Neutrophil (primary cell): ENCODE results near the gene SRP54.
A peak's percentile ranks its signal among the peaks of the same experiment; 100 is the strongest.
"Not testable (repeated sequence)": the region's sequence is repeated elsewhere in the genome, so short reads cannot be mapped to it uniquely, and the experiment has no call there.

Experiments
- H3K27ac ChIP-seq: fragments of 200-600 bp; sonication (generic); 2 replicates; pipeline ENCODE4 v1.5.1; 2016; ENCODE audit warnings: mild to moderate bottlenecking, moderate library complexity
- H3K27me3 ChIP-seq: fragments of 200-600 bp; sonication (generic); 2 replicates; pipeline ENCODE4 v1.6.0; 2016; ENCODE audit warnings: mild to moderate bottlenecking
- H3K36me3 ChIP-seq: fragments of 200-600 bp; sonication (generic); 2 replicates; pipeline ENCODE4 v1.5.1; 2017
- H3K4me1 ChIP-seq, 2 experiments: fragments of 200-600 bp in 1 of 2; sonication (generic) in 1 of 2; 1 replicate in 1 of 2; 2 replicates in 1 of 2; pipeline versions ENCODE4 v1.5.1 to v1.6.1; 2013 to 2016; ENCODE audit warnings: low read depth in 1 of 2, low read length in 1 of 2, mild to moderate bottlenecking in 1 of 2, moderate library complexity in 1 of 2; ENCODE audit not compliant: control insufficient read depth in 1 of 2, insufficient read depth in 1 of 2
- H3K4me3 ChIP-seq, 2 experiments: fragments of 200-600 bp in 1 of 2; sonication (generic) in 1 of 2; 1 replicate in 1 of 2; 2 replicates in 1 of 2; pipeline ENCODE4 v1.5.1; 2013 to 2016; ENCODE audit warnings: low read depth in 1 of 2, low read length in 1 of 2, mild to moderate bottlenecking in 1 of 2, moderate library complexity in 1 of 2
- H3K9me3 ChIP-seq: fragments of 200-600 bp; sonication (generic); 2 replicates; pipeline ENCODE4 v1.5.1; 2016
- TF ChIP-seq, protein P1 (sequence below): fragments of 200-600 bp; sonication (generic); IDR thresholded peaks from 2 replicates; pipeline ENCODE4 v1.5.1; 2016; ENCODE audit warnings: antibody characterized with exemption

The SRP54 gene

DNA sequence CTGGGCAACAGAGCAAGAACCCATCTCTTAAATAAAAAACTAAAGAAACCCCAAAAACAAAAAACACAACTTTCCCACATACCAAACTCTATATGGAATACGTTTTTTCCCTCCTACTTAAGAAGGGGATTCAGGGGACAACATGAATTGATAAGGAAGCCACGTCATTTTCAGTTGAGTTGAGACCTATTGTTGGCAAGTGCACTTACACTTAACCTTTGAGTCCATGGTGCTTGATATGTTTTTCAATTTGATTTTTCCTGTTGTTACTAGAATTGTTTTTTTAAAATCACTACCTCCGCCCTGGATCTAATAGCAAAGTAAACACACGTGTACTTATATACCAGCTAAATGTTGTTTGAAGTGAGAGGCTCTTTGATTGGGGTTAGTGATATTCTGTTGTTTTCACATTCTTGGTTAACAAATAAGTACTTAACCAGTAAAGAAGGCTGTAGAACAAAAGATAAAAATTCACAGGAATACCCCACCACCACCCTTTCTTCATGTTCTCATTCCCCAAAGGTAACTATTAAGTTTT is 65.3 kb downstream of the SRP54 start:
- no peak overlapping the region for H3K4me3 ChIP-seq
- no peaks in the 10 kb centered on the region for H3K9me3 ChIP-seq
- peaks cover 11% of the 10 kb centered on the region for H3K36me3 ChIP-seq
- H3K27me3 ChIP-seq, result no peaks in the 10 kb centered on the region
- TF ChIP-seq, protein P1, sequence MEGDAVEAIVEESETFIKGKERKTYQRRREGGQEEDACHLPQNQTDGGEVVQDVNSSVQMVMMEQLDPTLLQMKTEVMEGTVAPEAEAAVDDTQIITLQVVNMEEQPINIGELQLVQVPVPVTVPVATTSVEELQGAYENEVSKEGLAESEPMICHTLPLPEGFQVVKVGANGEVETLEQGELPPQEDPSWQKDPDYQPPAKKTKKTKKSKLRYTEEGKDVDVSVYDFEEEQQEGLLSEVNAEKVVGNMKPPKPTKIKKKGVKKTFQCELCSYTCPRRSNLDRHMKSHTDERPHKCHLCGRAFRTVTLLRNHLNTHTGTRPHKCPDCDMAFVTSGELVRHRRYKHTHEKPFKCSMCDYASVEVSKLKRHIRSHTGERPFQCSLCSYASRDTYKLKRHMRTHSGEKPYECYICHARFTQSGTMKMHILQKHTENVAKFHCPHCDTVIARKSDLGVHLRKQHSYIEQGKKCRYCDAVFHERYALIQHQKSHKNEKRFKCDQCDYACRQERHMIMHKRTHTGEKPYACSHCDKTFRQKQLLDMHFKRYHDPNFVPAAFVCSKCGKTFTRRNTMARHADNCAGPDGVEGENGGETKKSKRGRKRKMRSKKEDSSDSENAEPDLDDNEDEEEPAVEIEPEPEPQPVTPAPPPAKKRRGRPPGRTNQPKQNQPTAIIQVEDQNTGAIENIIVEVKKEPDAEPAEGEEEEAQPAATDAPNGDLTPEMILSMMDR, result no peak
- peaks cover 39 to 45% of the 10 kb centered on the region in 2 experiments for H3K4me1 ChIP-seq
- H3K27ac ChIP-seq, result peak overlapping the region; percentile 98

DNA sequence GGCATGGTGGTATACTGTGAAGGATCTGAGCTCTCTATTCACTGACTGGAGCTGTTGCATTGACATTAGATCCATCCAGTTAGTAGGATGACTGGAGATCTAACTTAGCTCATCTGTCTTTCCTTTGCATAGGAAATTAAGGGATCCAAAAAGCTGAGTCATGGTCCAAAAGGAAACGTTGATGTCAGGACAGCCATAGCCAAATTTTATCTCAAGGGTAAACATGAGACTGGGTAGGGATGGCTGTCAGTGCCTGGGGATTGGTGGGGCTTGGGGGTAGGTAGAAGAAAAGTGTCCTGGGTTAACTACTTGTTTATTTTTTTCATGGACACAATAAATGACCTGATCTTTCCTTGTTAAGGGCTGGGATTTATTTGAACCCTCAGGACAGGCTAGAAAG is 67.9 kb downstream of the SRP54 start:
- Histone ChIP-seq H3K4me1 (peaks cover 22 to 23% of the 10 kb centered on the region in 2 experiments), H3K9me3 (no peaks in the 10 kb centered on the region), H3K36me3 (peaks cover 36% of the 10 kb centered on the region), H3K27ac (peak overlapping the region; percentile 38), H3K27me3 (no peaks in the 10 kb centered on the region), H3K4me3 (no peak overlapping the region)
- TF ChIP-seq, protein P1, result no peak

DNA sequence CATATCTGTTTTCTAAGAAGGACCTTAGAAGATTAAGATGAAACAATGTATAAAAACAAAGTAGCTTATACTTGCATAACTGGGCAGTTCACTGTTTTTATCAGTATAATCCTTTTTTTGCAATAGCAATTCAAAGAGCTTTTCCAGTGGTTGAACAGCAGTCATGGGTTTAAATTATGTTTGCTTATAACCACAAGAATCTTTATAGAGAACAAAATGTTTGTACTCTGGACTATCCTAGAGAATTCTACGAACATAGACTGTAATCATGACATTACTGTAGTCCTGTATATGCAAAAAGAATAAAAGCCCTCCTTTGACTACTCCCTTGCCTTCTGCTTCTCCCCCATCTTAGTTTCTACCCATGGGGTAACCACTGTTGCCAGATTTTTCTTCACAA is 69.0 kb downstream of the SRP54 start:
- Histone ChIP-seq H3K27ac (no peak overlapping the region), H3K27me3 (no peaks in the 10 kb centered on the region), H3K4me3 (no peak overlapping the region), H3K36me3 (peaks cover 45% of the 10 kb centered on the region), H3K9me3 (no peaks in the 10 kb centered on the region), H3K4me1 (peaks cover 19 to 20% of the 10 kb centered on the region in 2 experiments)
- TF ChIP-seq, protein P1, result no peak

DNA sequence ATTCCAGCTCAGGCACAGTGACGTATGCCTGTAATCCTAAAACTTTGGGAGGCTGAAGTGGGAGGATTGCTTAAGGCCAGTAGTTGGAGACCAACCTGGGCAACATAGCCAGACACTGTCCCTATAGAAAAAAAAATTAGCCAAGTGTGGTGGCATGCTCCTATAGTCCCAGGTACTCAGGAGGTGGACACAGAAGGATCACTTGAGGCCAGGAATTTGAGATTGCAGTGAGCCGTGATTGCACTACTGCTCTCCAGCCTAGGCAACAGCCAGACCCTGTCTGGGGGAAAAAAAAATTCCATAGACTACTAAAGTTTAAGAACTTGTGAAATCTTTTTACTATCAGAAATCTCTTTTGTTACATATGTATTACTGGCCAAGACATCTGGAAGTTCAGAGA is 69.8 kb downstream of the SRP54 start:
- H3K9me3 ChIP-seq, result no peaks in the 10 kb centered on the region
- peaks cover 11 to 12% of the 10 kb centered on the region in 2 experiments for H3K4me1 ChIP-seq
- TF ChIP-seq, protein P1, result no peak
- H3K4me3 ChIP-seq, result no peak overlapping the region
- peaks cover 49% of the 10 kb centered on the region for H3K36me3 ChIP-seq
- H3K27ac ChIP-seq, result no peak overlapping the region
- H3K27me3 ChIP-seq, result no peaks in the 10 kb centered on the region

DNA sequence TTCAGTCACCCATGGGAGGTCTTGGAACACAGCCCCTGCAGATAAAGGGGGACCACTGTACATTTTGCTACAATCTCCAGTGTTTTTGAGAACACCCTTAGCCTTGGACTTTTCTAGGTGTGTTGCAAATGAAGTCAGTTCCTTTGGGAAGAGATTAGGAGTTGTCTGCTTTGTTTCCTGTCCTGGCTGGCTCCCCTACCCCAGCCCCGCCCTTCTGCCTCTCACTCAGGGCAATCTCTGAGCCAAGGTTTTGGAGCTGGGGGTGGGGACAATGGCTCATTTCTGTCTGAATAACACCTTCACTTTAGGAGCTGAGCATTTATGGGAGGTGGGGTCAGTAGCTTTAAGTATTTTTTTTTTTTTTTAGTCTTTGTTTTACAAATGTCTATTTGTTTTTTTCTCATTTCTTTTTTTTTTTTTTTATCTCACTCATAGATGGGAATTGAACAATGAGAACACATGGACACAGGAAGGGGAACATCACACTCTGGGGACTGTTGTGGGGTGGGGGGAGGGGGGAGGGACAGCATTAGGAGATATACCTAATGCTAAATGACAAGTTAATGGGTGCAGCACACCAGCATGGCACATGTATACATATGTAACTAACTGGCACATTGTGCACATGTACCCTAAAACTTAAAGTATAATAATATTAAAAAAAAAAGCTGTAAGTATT is 78.5 kb downstream of the SRP54 start:
- not testable (repeated sequence) for H3K27me3 ChIP-seq, H3K9me3 ChIP-seq, H3K27ac ChIP-seq, H3K4me1 ChIP-seq, H3K4me3 ChIP-seq
- peaks cover 50% of the 10 kb centered on the region for H3K36me3 ChIP-seq

DNA sequence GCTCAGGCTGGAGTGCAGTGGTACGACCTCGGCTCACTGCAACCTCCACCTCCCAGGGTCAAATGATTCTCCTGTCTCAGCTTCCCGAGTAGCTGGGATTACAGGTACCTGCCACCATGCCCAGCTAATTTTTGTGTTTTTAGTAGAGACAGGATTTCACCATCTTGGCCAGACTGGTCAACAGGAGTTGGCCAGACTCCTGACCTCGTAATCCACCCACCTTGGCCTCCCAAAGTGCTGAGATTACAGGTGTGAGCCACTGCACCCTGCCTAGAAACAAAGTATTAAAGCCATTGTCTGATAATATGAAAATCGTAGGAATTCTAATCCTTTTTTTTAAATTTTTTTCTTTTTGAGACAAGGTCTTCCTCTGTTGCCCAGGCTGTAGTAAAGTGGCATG is 82.9 kb downstream of the SRP54 start:
- H3K27ac ChIP-seq, H3K4me3 ChIP-seq, H3K9me3 ChIP-seq, H3K4me1 ChIP-seq, H3K27me3 ChIP-seq: not testable (repeated sequence)
- peaks cover 42% of the 10 kb centered on the region for H3K36me3 ChIP-seq
